Measurements from ENCODE around the gene EPOP. TPM values are rescaled to one million over a fixed set of nuclear protein-coding genes. Genes with fewer than 3 reads are reported as not detected.
"Not testable (repeated sequence)": the region's sequence is repeated elsewhere in the genome, so short reads cannot be mapped to it uniquely, and the experiment has no call there.

Gene EPOP
- polyA plus RNA-seq, 6 donors from 2014 or later = not detected

GRCh38 chr17:38632334-38632733 is 42.4 kb downstream of the EPOP start:
- H3K36me3 Mint-ChIP-seq = peaks cover 5 to 8% of the 10 kb centered on the region in 2 donors
- H3K4me3 Mint-ChIP-seq = no peak overlapping the region
- no peak overlapping the region for H3K27ac Mint-ChIP-seq
- no peaks in the 10 kb centered on the region for H3K4me1 Mint-ChIP-seq
- H3K9me3 Mint-ChIP-seq = peaks cover 0 to 5% (median 0%) of the 10 kb centered on the region in 7 donors
- ATAC-seq (ENCODE audit: low read depth in 2 of 2) (no peak), DNase-seq (no peak)
- peaks cover 14 to 34% (median 27%) of the 10 kb centered on the region in 3 donors for H3K27me3 Mint-ChIP-seq

GRCh38 chr17:38628441-38628840 is 46.3 kb downstream of the EPOP start:
- Mint-ChIP-seq H3K9me3 (peaks cover 0 to 9% (median 0%) of the 10 kb centered on the region in 7 donors), H3K4me1 (peaks cover 0 to 10% (median 3%) of the 10 kb centered on the region in 3 donors), H3K36me3 (no peaks in the 10 kb centered on the region), H3K4me3 (no peak overlapping the region), H3K27ac (no peak overlapping the region), H3K27me3 (peaks cover 0 to 26% (median 9%) of the 10 kb centered on the region in 3 donors)
- ATAC-seq (ENCODE audit: low read depth in 2 of 2) = no peak
- DNase-seq = no peak

GRCh38 chr17:38627957-38628356 is 46.8 kb downstream of the EPOP start:
- Mint-ChIP-seq H3K4me1 (peaks cover 0 to 10% (median 3%) of the 10 kb centered on the region in 3 donors), H3K27me3 (peaks cover 0 to 30% (median 9%) of the 10 kb centered on the region in 3 donors), H3K27ac (no peak overlapping the region), H3K36me3 (no peaks in the 10 kb centered on the region), H3K4me3 (no peak overlapping the region), H3K9me3 (peaks cover 0 to 9% (median 0%) of the 10 kb centered on the region in 7 donors)
- ATAC-seq (ENCODE audit: low read depth in 2 of 2) (no peak), DNase-seq (no peak)

- peaks cover 9 to 41% (median 11%) of the 10 kb centered on the region in 3 donors for H3K27me3 Mint-ChIP-seq
- not testable (repeated sequence) for H3K4me3 Mint-ChIP-seq; H3K9me3 Mint-ChIP-seq; DNase-seq; H3K4me1 Mint-ChIP-seq; ATAC-seq (ENCODE audit: low read depth in 2 of 2); H3K36me3 Mint-ChIP-seq
- peak overlapping the region in 1 of 6 donors; percentile 67 for H3K27ac Mint-ChIP-seq
Observed at GRCh38 chr17:38626606-38627226, 48.0 kb downstream of the EPOP start.

- Mint-ChIP-seq H3K27me3 (peaks cover 19 to 53% (median 24%) of the 10 kb centered on the region in 3 donors), H3K4me3 (no peak overlapping the region), H3K27ac (no peak overlapping the region), H3K36me3 (no peaks in the 10 kb centered on the region), H3K4me1 (peaks cover 0 to 10% (median 3%) of the 10 kb centered on the region in 3 donors), H3K9me3 (peaks cover 0 to 9% (median 0%) of the 10 kb centered on the region in 7 donors)
- ATAC-seq (ENCODE audit: low read depth in 2 of 2) = no peak
- no peak for DNase-seq
Observed at GRCh38 chr17:38625482-38625881, 49.3 kb downstream of the EPOP start.

- ATAC-seq (ENCODE audit: low read depth in 2 of 2) = peak; percentile 54 to 80
- H3K9me3 Mint-ChIP-seq, H3K4me1 Mint-ChIP-seq, H3K36me3 Mint-ChIP-seq, DNase-seq, H3K4me3 Mint-ChIP-seq: not testable (repeated sequence)
- Mint-ChIP-seq H3K27ac (peak overlapping the region in 1 of 6 donors; percentile 76), H3K27me3 (peaks cover 19 to 60% (median 30%) of the 10 kb centered on the region in 3 donors)
Observed at GRCh38 chr17:38624782-38625355, 49.9 kb downstream of the EPOP start.

Other genes starting within 250 kb of the EPOP start
- not detected for gene ARHGAP23, start 246.5 kb downstream of the EPOP start, polyA plus RNA-seq (ENCODE audit: low read depth in 6 of 6)
- gene SRCIN1, start 69.0 kb downstream of the EPOP start, polyA plus RNA-seq (ENCODE audit: low read depth in 6 of 6) = not detected
- gene MLLT6, start 30.3 kb upstream of the EPOP start, polyA plus RNA-seq (ENCODE audit: low read depth in 6 of 6) = 1 to 10 TPM; 1.7 to 9.0 (median 4.7) TPM
- gene CISD3, start 55.4 kb upstream of the EPOP start, polyA plus RNA-seq (ENCODE audit: low read depth in 6 of 6) = 10 to 100 TPM; 19.1 to 31.5 (median 21.2) TPM
- not detected for gene PCGF2, start 73.4 kb upstream of the EPOP start, polyA plus RNA-seq (ENCODE audit: low read depth in 6 of 6)
- gene PSMB3, start 77.8 kb upstream of the EPOP start, polyA plus RNA-seq (ENCODE audit: low read depth in 6 of 6) = 100 to 1,000 TPM; 326 to 642 (median 411) TPM
- 10 to 100 TPM; 10.1 to 14.5 (median 11.8) TPM for gene PIP4K2B, start 124.6 kb upstream of the EPOP start, polyA plus RNA-seq (ENCODE audit: low read depth in 6 of 6)
- 10 to 100 TPM in 4 of 6 donors, 1 to 10 TPM in 2; 9.2 to 13.4 (median 11.5) TPM for gene CWC25, start 150.4 kb upstream of the EPOP start, polyA plus RNA-seq (ENCODE audit: low read depth in 6 of 6)
- 1,000 to 10,000 TPM in 5 of 6 donors, 100 to 1,000 TPM in 1; 798 to 1,720 (median 1,485) TPM for gene RPL23, start 178.8 kb upstream of the EPOP start, polyA plus RNA-seq (ENCODE audit: low read depth in 6 of 6)
- gene LASP1, start 195.1 kb upstream of the EPOP start, polyA plus RNA-seq (ENCODE audit: low read depth in 6 of 6) = 10 to 100 TPM; 28.4 to 47.4 (median 41.8) TPM